ENCODE measurements around the gene MSH3.

Gene MSH3

GRCh38 chr5:80777347-80778287 lies 123.2 kb downstream of the MSH3 start:
- no peak for TF ChIP-seq REST (IDR thresholded peaks at IDR 0.05; ENCODE audit: low read depth)
- no peak for TF ChIP-seq EGR1 (IDR thresholded peaks at IDR 0.05)
- no peak for TF ChIP-seq TEAD4 (IDR thresholded peaks at IDR 0.05)
- TF ChIP-seq FOXM1 (IDR thresholded peaks at IDR 0.05; ENCODE audit: borderline replicate concordance, low read depth), result no peak
- no peak for TF ChIP-seq TAF1 (IDR thresholded peaks at IDR 0.05; ENCODE audit: low read depth)
- no peak for TF ChIP-seq EP300 (IDR thresholded peaks at IDR 0.05; ENCODE audit: borderline replicate concordance)
- TF ChIP-seq CREB1 (IDR thresholded peaks at IDR 0.05; ENCODE audit: low read depth), result no peak
- TF ChIP-seq MAX (IDR thresholded peaks at IDR 0.05), result no peak
- no peak for TF ChIP-seq YY1 (IDR thresholded peaks at IDR 0.05; ENCODE audit: low read depth)
- TF ChIP-seq USF1 (IDR thresholded peaks at IDR 0.05), result no peak
- TF ChIP-seq RAD21 (IDR thresholded peaks at IDR 0.05; ENCODE audit: low read depth), result no peak
- no peak for TF ChIP-seq ZBTB7A (IDR thresholded peaks at IDR 0.05; ENCODE audit: low read depth)
- no peak for TF ChIP-seq NFIC (IDR thresholded peaks at IDR 0.05)
- no peak for TF ChIP-seq CEBPB (IDR thresholded peaks at IDR 0.05)
- no peak for TF ChIP-seq TCF12 (IDR thresholded peaks at IDR 0.05; ENCODE audit: low read depth)

- no peak for TF ChIP-seq RAD21 (IDR thresholded peaks at IDR 0.05; ENCODE audit: low read depth)
- no peak for TF ChIP-seq ZBTB7A (IDR thresholded peaks at IDR 0.05; ENCODE audit: low read depth)
- TF ChIP-seq REST (IDR thresholded peaks at IDR 0.05; ENCODE audit: low read depth), result no peak
- no peak for TF ChIP-seq FOXM1 (IDR thresholded peaks at IDR 0.05; ENCODE audit: borderline replicate concordance, low read depth)
- no peak for TF ChIP-seq NFIC (IDR thresholded peaks at IDR 0.05)
- TF ChIP-seq CREB1 (IDR thresholded peaks at IDR 0.05; ENCODE audit: low read depth), result no peak
- no peak for TF ChIP-seq TEAD4 (IDR thresholded peaks at IDR 0.05)
- TF ChIP-seq TCF12 (IDR thresholded peaks at IDR 0.05; ENCODE audit: low read depth), result no peak
- no peak for TF ChIP-seq USF1 (IDR thresholded peaks at IDR 0.05)
Measured at GRCh38 chr5:80780024-80780423, 125.6 kb downstream of the MSH3 start.

GRCh38 chr5:80780761-80781285 lies 126.4 kb downstream of the MSH3 start:
- TF ChIP-seq NFIC (IDR thresholded peaks at IDR 0.05) (no peak), CEBPB (IDR thresholded peaks at IDR 0.05) (no peak), ZBTB7A (IDR thresholded peaks at IDR 0.05; ENCODE audit: low read depth) (no peak), EP300 (IDR thresholded peaks at IDR 0.05; ENCODE audit: borderline replicate concordance) (no peak), RAD21 (IDR thresholded peaks at IDR 0.05; ENCODE audit: low read depth) (no peak), EGR1 (IDR thresholded peaks at IDR 0.05) (no peak), YY1 (IDR thresholded peaks at IDR 0.05; ENCODE audit: low read depth) (no peak), FOXM1 (IDR thresholded peaks at IDR 0.05; ENCODE audit: borderline replicate concordance, low read depth) (no peak), TCF12 (IDR thresholded peaks at IDR 0.05; ENCODE audit: low read depth) (no peak), USF1 (IDR thresholded peaks at IDR 0.05) (no peak), TEAD4 (IDR thresholded peaks at IDR 0.05) (no peak), REST (IDR thresholded peaks at IDR 0.05; ENCODE audit: low read depth) (no peak), TAF1 (IDR thresholded peaks at IDR 0.05; ENCODE audit: low read depth) (no peak), MAX (IDR thresholded peaks at IDR 0.05) (no peak), CREB1 (IDR thresholded peaks at IDR 0.05; ENCODE audit: low read depth) (no peak)
